Stomach (tissue), 9 donors: ENCODE results near the gene NDUFA7. TPM values are rescaled to one million over a fixed set of nuclear protein-coding genes. Genes with fewer than 3 reads are reported as not detected.
"Not testable (repeated sequence)": the region's sequence is repeated elsewhere in the genome, so short reads cannot be mapped to it uniquely, and the experiment has no call there.

Experiments
- DNase-seq, 2 donors: peaks; one replicate each; pipeline versions ENCODE4 v3.0.0 to v3.0.0-alpha.2; 2013 to 2019
- H3K27ac ChIP-seq, 5 donors: fragments of 200-600 bp in 4 of 5; sonication (generic) in 4 of 5; one replicate each; pipeline ENCODE4 v1.5.1; 2013 to 2019; ENCODE audit warnings: mild to moderate bottlenecking in 1 of 5, moderate library complexity in 1 of 5
- H3K27me3 ChIP-seq, 3 donors: fragments of 200-600 bp; sonication (generic); one replicate each; pipeline ENCODE4 v1.5.1; 2017 to 2019; ENCODE audit warnings: mixed run types in 1 of 3
- H3K36me3 ChIP-seq, 4 donors: fragments of 200-600 bp; sonication (generic); 1 replicate in 3 of 4; 2 replicates in 1 of 4; pipeline ENCODE4 v1.5.1; 2016 to 2019
- H3K4me1 ChIP-seq, 4 donors: fragments of 200-600 bp; sonication (generic); one replicate each; pipeline ENCODE4 v1.5.1; 2016 to 2019
- H3K4me3 ChIP-seq, 4 donors: fragments of 200-600 bp; sonication (generic) in 3 of 4; one replicate each; pipeline ENCODE4 v1.5.1; 2016 to 2019; ENCODE audit warnings: mild to moderate bottlenecking in 1 of 4
- H3K9me3 ChIP-seq, 4 donors: fragments of 200-600 bp; sonication (generic); one replicate each; pipeline ENCODE4 v1.5.1; 2016 to 2019
- EP300 ChIP-seq: sonication (generic); formaldehyde crosslinking; IDR thresholded peaks from one replicate; pipeline ENCODE4 v1.6.1; 2017; ENCODE audit warnings: antibody characterized with exemption
- POLR2A ChIP-seq, 4 donors: fragments of 450-650 bp; IDR thresholded peaks; one replicate each; pipeline ENCODE4 v1.6.1; 2016; ENCODE audit warnings: antibody characterized with exemption in 4 of 4, control low read depth in 2 of 4, mild to moderate bottlenecking in 1 of 4, moderate library complexity in 1 of 4
- POLR2AphosphoS5 ChIP-seq, 3 donors: sonication (generic); formaldehyde crosslinking; IDR thresholded peaks; one replicate each; pipeline ENCODE4 v1.6.1; 2016; ENCODE audit warnings: antibody characterized with exemption in 3 of 3
- WGBS, 5 donors: extraction: QIAGEN DNeasy Blood & Tissue Kit in 3 of 5; methylation state at CpG; one replicate each; pipeline versions ENCODE4 v1.1.5 to v1.1.7; 2013 to 2018; 5-methylcytosine and 5-hydroxymethylcytosine counted together
- intact Hi-C: fragments of 100-400 bp; cut with DNase I; formaldehyde crosslinking; loops from one replicate; pipeline ENCODE4 v1.15.1; 2023; ENCODE audit warnings: low total_unique reads
- polyA plus RNA-seq, 3 donors: library from polyadenylated mRNA; stranded (reverse); fragments of 200-250 nt; gene quantifications; one replicate each; pipeline ENCODE4 v1.2.3, GENCODE V29; 2013
- total RNA-seq, 5 donors: library from RNA; depleted of rRNA; stranded (reverse); fragments of >200 nt; gene quantifications; one replicate each; pipeline versions ENCODE4 v1.1.0 to v1.2.3, GENCODE V29; 2014 to 2016
- TF ChIP-seq, protein P1 (sequence below), 7 experiments: fragments of 450-650 bp in 4 of 7; fragments of 200-600 bp in 3 of 7; sonication (generic) in 3 of 7; IDR thresholded peaks; one replicate each; pipeline ENCODE4 v1.5.1; 2016 to 2019; ENCODE audit warnings: antibody characterized with exemption in 7 of 7, control low read depth in 2 of 7, mild to moderate bottlenecking in 1 of 7
- donor health status: healthy with polysubstance abuse.
- donor health status: Bipolar disorder and iron deficiency.
- donor health status: healthy.

NDUFA7 gene
- total and polyA plus RNA-seq, 8 donors, result 3.6 to 171 (median 12.7) TPM

DNA sequence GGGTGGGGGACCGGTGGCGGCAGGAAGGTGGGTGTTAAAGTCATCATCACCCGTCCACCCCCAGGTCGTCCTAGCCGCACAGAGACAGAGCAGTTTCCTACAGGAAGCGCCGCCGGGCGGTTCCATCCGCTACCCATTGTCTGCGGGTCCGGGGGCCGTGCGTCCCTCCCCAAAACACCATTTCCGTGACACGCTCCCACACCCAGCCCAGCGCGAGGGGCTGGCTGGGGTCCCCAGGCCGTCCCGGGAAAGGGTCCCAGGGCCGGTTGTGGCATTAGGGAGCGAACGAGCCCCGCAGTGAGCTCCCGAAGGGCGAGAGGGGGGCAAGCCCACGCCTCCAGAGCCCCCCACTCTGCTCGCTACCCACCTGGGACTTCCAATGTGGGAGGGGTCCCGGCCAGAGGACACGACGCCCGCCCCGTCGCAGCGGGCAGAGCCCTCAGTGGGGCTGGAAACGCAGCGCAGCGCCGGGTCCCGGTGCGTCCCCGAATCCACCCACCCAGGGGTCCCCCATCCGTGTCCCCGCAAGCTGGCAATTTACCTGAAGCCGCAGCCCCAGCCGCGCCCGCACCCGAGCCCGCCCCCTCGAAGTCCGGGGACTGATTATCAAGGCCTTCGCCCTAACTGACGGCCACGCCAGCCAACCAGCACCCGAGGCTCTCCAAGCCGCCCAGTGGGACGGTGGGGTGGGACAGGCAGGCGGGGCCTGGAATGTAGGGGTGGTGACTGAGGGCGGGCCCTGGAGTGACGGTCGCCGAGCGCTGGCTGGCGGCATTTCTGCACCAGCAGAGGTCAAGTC is 21.7 kb upstream of the NDUFA7 start, which contains the start of gene KANK3:
Gene KANK3 (minus strand): TSS at position 579 of the 799 bp plus-strand sequence. CDS start 5,434 bp downstream, outside the sequence.
- Histone ChIP-seq H3K36me3 (no peaks in the 10 kb centered on the region), H3K4me1 (peaks cover 10 to 22% (median 14%) of the 10 kb centered on the region in 4 donors), H3K4me3 (peak within 1 kb of the TSS; percentile 49 to 53 (median 52)), H3K27me3 (peaks cover 0 to 71% (median 15%) of the 10 kb centered on the region in 3 donors), H3K27ac (peak within 1 kb of the TSS; percentile 3 to 85 (median 78)), H3K9me3 (no peaks in the 10 kb centered on the region)
- WGBS, 5 donors, result 3 to 8% (median 5%) methylated on average over 21 to 65 of the region's 65 CpGs
- intact Hi-C loops, result no loop called here
- DNase-seq, result peak; percentile 98
- TF ChIP-seq EP300, result no peak
- peak; percentile 45 to 89 (median 85) for TF ChIP-seq POLR2AphosphoS5 (IDR thresholded peaks at IDR 0.05)
- TF ChIP-seq, protein P1, sequence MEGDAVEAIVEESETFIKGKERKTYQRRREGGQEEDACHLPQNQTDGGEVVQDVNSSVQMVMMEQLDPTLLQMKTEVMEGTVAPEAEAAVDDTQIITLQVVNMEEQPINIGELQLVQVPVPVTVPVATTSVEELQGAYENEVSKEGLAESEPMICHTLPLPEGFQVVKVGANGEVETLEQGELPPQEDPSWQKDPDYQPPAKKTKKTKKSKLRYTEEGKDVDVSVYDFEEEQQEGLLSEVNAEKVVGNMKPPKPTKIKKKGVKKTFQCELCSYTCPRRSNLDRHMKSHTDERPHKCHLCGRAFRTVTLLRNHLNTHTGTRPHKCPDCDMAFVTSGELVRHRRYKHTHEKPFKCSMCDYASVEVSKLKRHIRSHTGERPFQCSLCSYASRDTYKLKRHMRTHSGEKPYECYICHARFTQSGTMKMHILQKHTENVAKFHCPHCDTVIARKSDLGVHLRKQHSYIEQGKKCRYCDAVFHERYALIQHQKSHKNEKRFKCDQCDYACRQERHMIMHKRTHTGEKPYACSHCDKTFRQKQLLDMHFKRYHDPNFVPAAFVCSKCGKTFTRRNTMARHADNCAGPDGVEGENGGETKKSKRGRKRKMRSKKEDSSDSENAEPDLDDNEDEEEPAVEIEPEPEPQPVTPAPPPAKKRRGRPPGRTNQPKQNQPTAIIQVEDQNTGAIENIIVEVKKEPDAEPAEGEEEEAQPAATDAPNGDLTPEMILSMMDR (IDR thresholded peaks at IDR 0.05), result peak in 1 of 7 experiments; percentile 7
- no peak for TF ChIP-seq POLR2A (IDR thresholded peaks at IDR 0.05)

DNA sequence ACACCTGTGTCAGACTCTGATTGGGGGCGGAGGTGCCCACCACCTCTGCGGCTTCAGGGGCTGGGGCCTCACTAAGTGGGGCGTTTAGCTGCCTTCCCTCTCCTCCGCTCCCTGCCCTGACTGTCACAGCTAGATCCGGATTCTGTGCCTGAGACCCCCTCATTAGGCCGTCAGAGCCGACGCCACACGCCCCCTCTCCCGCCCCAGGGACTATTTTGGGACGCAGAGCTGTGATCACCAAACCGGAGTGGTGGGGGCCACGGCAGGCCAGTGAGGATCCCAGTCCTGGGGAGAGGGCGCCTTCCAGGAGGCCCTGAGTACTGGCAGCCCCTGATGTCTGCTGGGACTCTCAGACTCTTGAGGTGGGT is 21.1 kb upstream of the NDUFA7 start:
- H3K4me3 ChIP-seq, result peak overlapping the region; percentile 49 to 53 (median 52)
- no peaks in the 10 kb centered on the region for H3K9me3 ChIP-seq
- intact Hi-C loops, result no loop called here
- H3K27ac ChIP-seq, result peak overlapping the region in 4 of 5 donors; percentile 76 to 85 (median 81)
- peaks cover 10 to 19% (median 14%) of the 10 kb centered on the region in 4 donors for H3K4me1 ChIP-seq
- no peaks in the 10 kb centered on the region for H3K36me3 ChIP-seq
- 35 to 50% (median 41%) methylated on average over 10 to 14 of the region's 14 CpGs for WGBS, 5 donors
- TF ChIP-seq, protein P1 (IDR thresholded peaks at IDR 0.05), result no peak
- TF ChIP-seq EP300 (no peak), POLR2AphosphoS5 (IDR thresholded peaks at IDR 0.05) (no peak), POLR2A (IDR thresholded peaks at IDR 0.05) (no peak)
- DNase-seq, result no peak
- peaks cover 0 to 76% (median 15%) of the 10 kb centered on the region in 3 donors for H3K27me3 ChIP-seq

DNA sequence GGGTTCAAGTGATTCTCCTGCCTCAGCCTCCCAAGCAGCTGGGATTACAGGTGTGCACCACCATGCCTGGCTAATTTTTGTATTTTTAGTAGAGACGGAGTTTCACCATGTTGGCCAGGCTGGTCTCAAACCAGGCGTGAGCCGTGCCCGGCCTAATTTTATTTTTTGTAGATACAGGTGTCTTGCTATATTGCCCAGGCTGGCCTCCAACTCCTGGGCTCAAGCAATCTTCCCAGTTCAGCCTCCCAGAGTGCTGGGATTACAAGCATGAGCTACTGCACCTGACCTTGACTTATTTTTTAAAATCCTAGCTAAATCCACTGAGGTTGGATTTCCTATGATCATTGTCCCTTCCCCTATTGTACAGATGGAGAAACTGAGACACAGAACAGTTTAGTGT is 20.3 kb upstream of the NDUFA7 start:
- H3K27ac ChIP-seq, result peak overlapping the region in 4 of 5 donors; percentile 4 to 85 (median 81)
- 89 to 96% (median 93%) methylated on average over 4 of the region's 4 CpGs for WGBS, 5 donors
- intact Hi-C loops, DNase-seq, H3K36me3 ChIP-seq, H3K4me3 ChIP-seq, H3K9me3 ChIP-seq: not testable (repeated sequence)
- H3K4me1 ChIP-seq, result peaks cover 10 to 19% (median 14%) of the 10 kb centered on the region in 4 donors
- H3K27me3 ChIP-seq, result peaks cover 0 to 84% (median 15%) of the 10 kb centered on the region in 3 donors

DNA sequence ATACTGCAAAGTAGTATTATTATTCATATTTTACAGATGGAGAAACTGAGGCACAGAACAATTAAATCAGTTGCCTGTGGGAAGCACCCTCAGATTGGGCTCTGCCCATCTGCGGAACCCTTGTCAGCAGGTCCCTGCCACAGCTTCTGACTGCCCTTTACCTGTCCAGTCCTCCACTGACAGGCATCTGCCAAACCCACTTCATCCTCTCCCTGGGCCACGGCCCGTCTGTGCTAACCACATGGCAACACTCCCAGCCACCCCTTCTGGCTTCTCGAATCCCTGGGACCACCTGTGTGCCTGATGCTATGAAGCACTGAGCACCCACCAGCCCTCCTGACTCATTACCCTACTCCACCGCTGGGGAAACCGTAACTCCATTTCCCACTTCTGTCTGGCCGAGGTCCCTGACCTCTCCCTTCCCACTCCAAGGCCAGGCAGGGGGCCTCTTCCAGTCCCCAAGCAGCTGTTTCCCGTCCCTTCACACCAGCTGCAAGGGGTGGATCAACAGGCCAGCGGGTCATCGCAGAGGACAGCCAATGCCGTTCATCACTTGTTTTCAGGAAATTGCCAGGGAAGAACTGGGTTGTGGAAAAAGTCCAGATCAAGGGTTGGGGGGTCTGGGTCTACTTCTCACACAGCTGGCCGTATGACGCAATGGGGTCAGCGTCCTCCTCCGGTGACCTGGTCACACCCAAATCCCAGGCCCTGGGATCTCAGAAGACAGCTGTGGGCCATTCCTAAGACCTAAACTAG is 19.3 kb upstream of the NDUFA7 start:
- H3K27me3 ChIP-seq, result peaks cover 0 to 90% (median 20%) of the 10 kb centered on the region in 3 donors
- WGBS, 5 donors, result 28 to 36% (median 31%) methylated on average over 15 of the region's 15 CpGs
- peaks cover 10 to 24% (median 19%) of the 10 kb centered on the region in 4 donors for H3K4me1 ChIP-seq
- H3K9me3 ChIP-seq, result no peaks in the 10 kb centered on the region
- intact Hi-C loops, result no loop called here
- TF ChIP-seq, protein P1 (IDR thresholded peaks at IDR 0.05), result no peak
- TF ChIP-seq POLR2AphosphoS5 (IDR thresholded peaks at IDR 0.05) (peak; percentile 21 to 66 (median 60)), EP300 (peak; percentile 70)
- H3K4me3 ChIP-seq, result no peak overlapping the region
- DNase-seq, result peak; percentile 37 to 74
- no peaks in the 10 kb centered on the region for H3K36me3 ChIP-seq
- H3K27ac ChIP-seq, result peak overlapping the region in 4 of 5 donors; percentile 4 to 85 (median 61)
